Motor neuron (in vitro differentiated cells): ENCODE measurements around the gene MYBPC2. TPM values are rescaled to one million over a fixed set of nuclear protein-coding genes. Genes with fewer than 3 reads are reported as not detected.
"Not testable (repeated sequence)": the region's sequence is repeated elsewhere in the genome, so short reads cannot be mapped to it uniquely, and the experiment has no call there.

Experiments
- ATAC-seq, 8 experiments: fragments of 200-7000 bp; cut with Tn5 transposase; replicated peaks in 6 of 8; 2 replicates each; pipeline ENCODE4 v1.8.0; 2021; ENCODE audit warnings: mild to moderate bottlenecking in 8 of 8, moderate library complexity in 8 of 8
- H3K27ac ChIP-seq, 2 donors: fragments of 250-450 bp; sonication (Bioruptor Pico); 2 replicates each; pipeline ENCODE4 v1.9.0; 2021; ENCODE audit warnings: antibody characterized with exemption in 2 of 2, mild to moderate bottlenecking in 2 of 2, moderate library complexity in 1 of 2
- H3K4me1 ChIP-seq, 2 donors: fragments of 250-450 bp; sonication (Bioruptor Pico); replicated peaks in 1 of 2; 2 replicates each; pipeline ENCODE4 v1.6.1; 2021; ENCODE audit warnings: antibody characterized with exemption in 2 of 2, mild to moderate bottlenecking in 2 of 2, moderate library complexity in 1 of 2
- H3K4me3 ChIP-seq, 5 donors: fragments of 250-450 bp; sonication (Bioruptor Pico); 2 replicates each; pipeline ENCODE4 v1.9.0; 2021; ENCODE audit warnings: antibody characterized with exemption in 5 of 5, mild to moderate bottlenecking in 5 of 5, moderate library complexity in 4 of 5
- WGBS, 10 experiments: fragments of 450-650 bp; shearing (Covaris generic); methylation state at CpG; one replicate each; pipeline ENCODE4 v1.0.0; 2022; 5-methylcytosine and 5-hydroxymethylcytosine counted together
- in situ Hi-C, 9 experiments: fragments of 400-800 bp; cut with MboI; loops; one replicate each; pipeline ENCODE4 v1.15.0; 2021; ENCODE audit warnings: low sequenced_read_pairs in 9 of 9, low pct_unique_long_range_greater_than_20kb in 2 of 9; ENCODE audit not compliant: unreplicated experiment in 9 of 9
- total RNA-seq, 8 experiments: library from RNA; unstranded; fragments of 300-600 nt; gene quantifications; 2 replicates each; pipeline versions ENCODE4 v1.2.3 to v1.2.4, GENCODE V29; 2022

MYBPC2 gene
- total RNA-seq, 8 experiments from 2014 or later, result 0.04 to 0.27 (median 0.11) TPM; not detected in 4

DNA sequence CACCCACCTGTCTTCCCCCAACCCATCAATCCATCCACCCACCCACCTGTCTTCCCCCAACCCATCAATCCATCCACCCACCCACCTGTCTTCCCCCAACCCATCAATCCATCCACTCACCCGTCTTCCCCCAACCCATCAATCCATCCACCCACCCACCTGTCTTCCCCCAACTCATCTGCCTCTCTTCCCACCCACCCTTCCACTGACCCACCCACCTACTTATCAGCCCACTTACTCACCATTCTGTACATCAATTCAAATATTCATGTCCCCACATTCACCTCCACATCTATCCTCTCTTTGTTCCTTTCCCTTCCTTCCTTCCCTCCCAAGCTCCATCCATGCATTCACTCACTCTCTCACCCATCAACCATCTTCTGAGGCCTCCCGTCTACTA, 6.4 kb downstream of the MYBPC2 start:
- ATAC-seq, H3K4me1 ChIP-seq, in situ Hi-C loops, H3K27ac ChIP-seq, H3K4me3 ChIP-seq: not testable (repeated sequence)
- WGBS, 10 experiments, result no CpG with 5 or more reads among the region's 2 CpGs

DNA sequence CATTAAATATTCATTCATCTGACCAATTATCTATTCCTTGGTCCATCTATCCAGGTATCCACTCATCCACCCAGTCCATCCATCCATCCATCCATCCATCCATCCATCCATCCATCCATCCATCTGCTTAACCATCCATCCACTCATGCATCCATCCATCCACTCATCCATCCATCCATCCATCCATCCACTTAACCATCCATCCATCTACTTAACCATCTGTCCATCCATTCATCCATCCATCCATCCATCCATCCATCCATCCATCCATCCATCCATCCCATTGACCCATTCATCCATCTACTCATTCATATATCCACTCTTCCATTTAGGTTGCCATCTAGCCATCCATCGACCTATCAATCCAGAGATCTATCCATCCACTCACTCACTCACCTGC, 11.4 kb downstream of the MYBPC2 start:
- 0 to 67% (median 28%) methylated on average over 1 of the region's 1 CpG; no CpG with 5 or more reads in 4 of the 10 experiments for WGBS, 10 experiments
- H3K4me1 ChIP-seq, result no peaks in the 10 kb centered on the region
- H3K4me3 ChIP-seq, result no peak overlapping the region
- no peak overlapping the region for H3K27ac ChIP-seq
- in situ Hi-C loops, result no loop called here
- ATAC-seq, result no peak

GRCh38 chr19:50447053-50447452, 14.4 kb downstream of the MYBPC2 start:
- Histone ChIP-seq H3K27ac (no peak overlapping the region), H3K4me3 (no peak overlapping the region), H3K4me1 (no peaks in the 10 kb centered on the region)
- in situ Hi-C loops, result no loop called here
- no peak for ATAC-seq
- 7 to 100% (median 75%) methylated on average over 1 to 5 of the region's 5 CpGs; no CpG with 5 or more reads in 1 of the 10 experiments for WGBS, 10 experiments

GRCh38 chr19:50447750-50448149, 15.1 kb downstream of the MYBPC2 start:
- Histone ChIP-seq H3K27ac (no peak overlapping the region), H3K4me3 (no peak overlapping the region), H3K4me1 (no peaks in the 10 kb centered on the region)
- ATAC-seq, result no peak
- in situ Hi-C loops, result no loop called here
- WGBS, 10 experiments, result 50 to 89% (median 78%) methylated on average over 2 to 8 of the region's 10 CpGs; no CpG with 5 or more reads in 1 of the 10 experiments

- Histone ChIP-seq H3K4me3 (no peak overlapping the region), H3K4me1 (no peaks in the 10 kb centered on the region), H3K27ac (no peak overlapping the region)
- 35 to 90% (median 60%) methylated on average over 2 to 7 of the region's 14 CpGs; no CpG with 5 or more reads in 4 of the 10 experiments for WGBS, 10 experiments
- no peak for ATAC-seq
- in situ Hi-C loops, result no loop called here
These were observed 16.7 kb downstream of the MYBPC2 start for GRCh38 chr19:50449236-50449899.

DNA sequence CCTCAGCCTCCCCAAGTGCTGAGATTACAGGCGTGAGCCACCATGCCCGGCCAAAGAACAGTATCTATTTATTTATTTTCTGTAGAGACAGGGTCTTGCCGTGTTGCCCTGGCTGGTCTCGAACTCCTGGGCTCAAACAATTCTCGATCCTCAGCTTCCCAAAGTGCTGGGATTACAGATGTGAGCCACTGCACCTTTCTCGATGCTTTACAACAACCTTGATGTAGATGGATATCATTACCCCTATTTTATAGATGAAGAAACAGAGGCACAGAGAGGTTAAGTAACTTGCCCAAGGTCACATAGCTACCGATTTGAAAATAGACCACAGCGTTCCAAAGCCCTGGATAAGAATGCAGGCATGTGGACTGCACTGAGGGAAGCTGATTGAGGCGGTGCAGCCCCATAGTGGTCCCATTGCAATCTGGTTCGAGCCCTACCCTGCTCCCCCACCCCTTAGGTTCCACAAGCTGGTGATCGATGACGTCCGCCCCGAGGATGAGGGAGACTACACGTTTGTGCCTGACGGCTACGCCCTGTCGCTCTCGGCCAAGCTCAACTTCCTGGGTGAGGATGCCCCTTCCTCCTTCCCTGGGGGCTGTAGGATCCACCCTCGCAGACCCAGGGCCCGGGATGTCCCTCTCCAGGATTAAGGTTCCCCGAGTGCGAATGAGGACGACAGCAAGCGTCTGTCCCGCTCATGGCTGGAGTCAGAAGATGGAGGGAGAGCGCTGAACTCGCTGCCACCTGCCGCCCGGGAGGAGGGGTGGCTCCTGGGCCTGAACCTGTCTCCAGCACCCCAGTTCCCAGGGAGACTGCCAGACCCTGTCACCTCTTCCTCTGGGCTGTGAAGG, 17.9 kb downstream of the MYBPC2 start:
- no peaks in the 10 kb centered on the region for H3K4me1 ChIP-seq
- no peak overlapping the region for H3K27ac ChIP-seq
- H3K4me3 ChIP-seq, result no peak overlapping the region
- 47 to 100% (median 65%) methylated on average over 1 to 10 of the region's 30 CpGs; no CpG with 5 or more reads in 2 of the 10 experiments for WGBS, 10 experiments
- in situ Hi-C loops, result loop anchor here in 2 of 9 experiments (25.0 kb wide), 1 partner anchor 88 kb away; the partner anchor contains the start of gene NAPSA (in 2 of the 2)
- ATAC-seq, result no peak

DNA sequence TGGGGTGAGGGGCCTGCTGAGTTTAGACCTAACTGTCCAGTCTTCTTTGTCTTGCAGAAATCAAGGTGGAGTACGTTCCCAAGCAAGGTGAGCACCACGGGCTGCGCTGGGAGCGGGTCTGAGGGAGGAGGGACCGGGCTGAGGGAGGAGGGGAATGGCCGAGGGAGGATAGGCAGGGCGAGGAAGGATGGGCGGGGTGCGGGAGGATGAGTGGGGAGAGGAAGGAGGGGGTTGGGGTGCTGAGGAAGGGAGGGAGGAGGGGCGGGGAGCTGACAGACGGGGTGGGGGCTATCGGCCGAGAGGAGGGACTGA, 18.5 kb downstream of the MYBPC2 start:
- H3K4me1 ChIP-seq, result no peaks in the 10 kb centered on the region
- H3K4me3 ChIP-seq, result no peak overlapping the region
- no CpG with 5 or more reads among the region's 13 CpGs for WGBS, 10 experiments
- no peak for ATAC-seq
- no peak overlapping the region for H3K27ac ChIP-seq
- in situ Hi-C loops, result loop anchor here in 2 of 9 experiments (25.0 kb wide), 1 partner anchor 89 kb away; the partner anchor contains the start of gene NAPSA (in 2 of the 2)

GRCh38 chr19:50453243-50453642, 20.6 kb downstream of the MYBPC2 start:
- WGBS, 10 experiments, result 92 to 100% (median 100%) methylated on average over 2 of the region's 3 CpGs; no CpG with 5 or more reads in 7 of the 10 experiments
- no peak for ATAC-seq
- in situ Hi-C loops, result loop anchor here in 2 of 9 experiments (25.0 kb wide), 1 partner anchor 91 kb away; the partner anchor contains the start of gene NAPSA (in 2 of the 2)
- H3K4me1 ChIP-seq, result no peaks in the 10 kb centered on the region
- H3K27ac ChIP-seq, result no peak overlapping the region
- H3K4me3 ChIP-seq, result no peak overlapping the region

GRCh38 chr19:50455992-50456391, 23.3 kb downstream of the MYBPC2 start:
- H3K4me3 ChIP-seq, result no peak overlapping the region
- 0 to 76% (median 25%) methylated on average over 1 to 2 of the region's 2 CpGs; no CpG with 5 or more reads in 3 of the 10 experiments for WGBS, 10 experiments
- H3K27ac ChIP-seq, result no peak overlapping the region
- H3K4me1 ChIP-seq, result no peaks in the 10 kb centered on the region
- in situ Hi-C loops, result loop anchor here in 2 of 9 experiments (25.0 kb wide), 1 partner anchor 94 kb away; the partner anchor contains the start of gene NAPSA (in 2 of the 2)
- ATAC-seq, result no peak

DNA sequence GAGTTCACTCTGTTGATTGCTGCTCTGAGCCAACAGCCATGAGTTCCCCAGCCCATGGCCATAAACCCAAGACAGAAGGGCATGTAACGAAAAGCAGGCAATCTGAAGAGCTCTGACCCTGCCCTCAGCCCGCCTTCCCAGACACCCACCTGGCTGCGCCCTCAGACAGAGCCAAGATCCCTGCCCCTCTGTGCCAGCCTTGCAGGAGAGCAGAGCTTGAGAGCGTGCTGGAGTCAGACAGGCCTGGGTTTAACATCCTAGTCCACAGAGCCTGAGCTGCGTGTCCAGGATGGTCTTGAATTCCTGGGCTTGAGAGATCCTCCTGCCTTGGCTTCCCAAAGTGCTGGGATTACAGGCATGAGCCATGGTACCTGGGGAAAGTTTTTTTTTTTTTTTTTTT, 24.6 kb downstream of the MYBPC2 start:
- Histone ChIP-seq H3K27ac (no peak overlapping the region), H3K4me3 (no peak overlapping the region), H3K4me1 (no peaks in the 10 kb centered on the region)
- whole genome bisulfite sequencing, 10 experiments, result 20 to 80% (median 57%) methylated on average over 1 to 3 of the region's 5 CpGs; no CpG with 5 or more reads in 4 of the 10 experiments
- no peak for ATAC-seq
- in situ Hi-C loops, result loop anchor here in 2 of 9 experiments (25.0 kb wide), 1 partner anchor 95 kb away; the partner anchor contains the start of gene NAPSA (in 2 of the 2)

- no peak overlapping the region for H3K4me3 ChIP-seq
These were observed 25.8 kb downstream of the MYBPC2 start for GRCh38 chr19:50458396-50459066.

GRCh38 chr19:50459067-50459456, 26.4 kb downstream of the MYBPC2 start:
- Histone ChIP-seq H3K4me3 (no peak overlapping the region), H3K27ac (no peak overlapping the region), H3K4me1 (no peaks in the 10 kb centered on the region)
- WGBS, 10 experiments, result 77% methylated on average over 7 of the region's 32 CpGs; no CpG with 5 or more reads in 9 of the 10 experiments
- in situ Hi-C loops, result loop anchor here in 2 of 9 experiments (25.0 kb wide), 1 partner anchor 97 kb away; the partner anchor contains the start of gene NAPSA (in 2 of the 2)
- ATAC-seq, result no peak

More at GRCh38 chr19:50458396-50459066, 25.8 kb downstream of the MYBPC2 start:
- WGBS, 10 experiments, result 3 to 79% (median 49%) methylated on average over 1 to 18 of the region's 50 CpGs; no CpG with 5 or more reads in 3 of the 10 experiments
- no peak for ATAC-seq
- in situ Hi-C loops, result loop anchor here in 2 of 9 experiments (25.0 kb wide), 1 partner anchor 96 kb away; the partner anchor contains the start of gene NAPSA (in 2 of the 2)
- Histone ChIP-seq H3K27ac (no peak overlapping the region), H3K4me1 (no peaks in the 10 kb centered on the region)
